Left lung (tissue), 10 donors: ENCODE data around the gene HSPA12A. TPM values are rescaled to one million over a fixed set of nuclear protein-coding genes. Genes with fewer than 3 reads are reported as not detected.

Experiments used
- ATAC-seq: fragments of 200-7000 bp; cut with Tn5 transposase; one replicate; pipeline ENCODE4 v1.9.1; 2020; ENCODE audit warnings: moderate library complexity
- DNase-seq, 4 donors: peaks; one replicate each; pipeline ENCODE4 v3.0.0-alpha.2; 2013 to 2020
- H3K27ac ChIP-seq, 2 donors: fragments of 200-600 bp; sonication (generic) in 1 of 2; one replicate each; pipeline versions ENCODE4 v1.5.0 to v1.8.0; 2020 to 2021
- H3K27me3 ChIP-seq, 2 donors: fragments of 200-600 bp; sonication (generic) in 1 of 2; one replicate each; pipeline versions ENCODE4 v1.5.0 to v1.8.0; 2020 to 2021
- H3K36me3 ChIP-seq, 2 donors: fragments of 200-600 bp; sonication (generic) in 1 of 2; one replicate each; pipeline versions ENCODE4 v1.5.0 to v1.8.0; 2020 to 2021
- H3K4me1 ChIP-seq, 2 donors: fragments of 200-600 bp; one replicate each; pipeline ENCODE4 v1.8.0; 2021
- H3K4me3 ChIP-seq, 2 donors: fragments of 200-600 bp; sonication (generic) in 1 of 2; one replicate each; pipeline versions ENCODE4 v1.5.0 to v1.8.0; 2020 to 2021; ENCODE audit warnings: mild to moderate bottlenecking in 1 of 2
- H3K9me3 ChIP-seq, 2 donors: fragments of 200-600 bp; sonication (generic) in 1 of 2; one replicate each; pipeline versions ENCODE4 v1.5.0 to v1.8.0; 2020 to 2021
- intact Hi-C, 2 donors: fragments of 100-400 bp; cut with DNase I; formaldehyde crosslinking; loops; one replicate each; pipeline versions ENCODE4 v1.11.2 to v1.14.2; 2022
- polyA plus RNA-seq, 6 donors: library from polyadenylated mRNA; unstranded; fragments of 120-200 nt; gene quantifications; one replicate each; pipeline ENCODE4 v1.2.1, GENCODE V29; 2013; ENCODE audit not compliant: insufficient read length in 6 of 6
- total RNA-seq, 2 donors: library from RNA; stranded (reverse); fragmentation: NEBNext Ultra II Directional; extraction: Animal tissue kit (Norgen Biotek cat#: 25700); gene quantifications; one replicate each; pipeline ENCODE4 v1.2.1, GENCODE V29; 2021
- TF ChIP-seq, protein P1 (sequence below), 2 donors: fragments of 200-600 bp; sonication (generic) in 1 of 2; IDR thresholded peaks; one replicate each; pipeline versions ENCODE4 v1.5.0 to v1.8.0; 2021; ENCODE audit warnings: antibody characterized with exemption in 2 of 2
- donor health status: DM: no; HTN: yes; CAD: no.
- donor health status: DM: no; HTN: no; CAD: no.

The HSPA12A gene
- total and polyA plus RNA-seq, 8 donors: 9.1 to 13.5 (median 12.0) TPM

DNA sequence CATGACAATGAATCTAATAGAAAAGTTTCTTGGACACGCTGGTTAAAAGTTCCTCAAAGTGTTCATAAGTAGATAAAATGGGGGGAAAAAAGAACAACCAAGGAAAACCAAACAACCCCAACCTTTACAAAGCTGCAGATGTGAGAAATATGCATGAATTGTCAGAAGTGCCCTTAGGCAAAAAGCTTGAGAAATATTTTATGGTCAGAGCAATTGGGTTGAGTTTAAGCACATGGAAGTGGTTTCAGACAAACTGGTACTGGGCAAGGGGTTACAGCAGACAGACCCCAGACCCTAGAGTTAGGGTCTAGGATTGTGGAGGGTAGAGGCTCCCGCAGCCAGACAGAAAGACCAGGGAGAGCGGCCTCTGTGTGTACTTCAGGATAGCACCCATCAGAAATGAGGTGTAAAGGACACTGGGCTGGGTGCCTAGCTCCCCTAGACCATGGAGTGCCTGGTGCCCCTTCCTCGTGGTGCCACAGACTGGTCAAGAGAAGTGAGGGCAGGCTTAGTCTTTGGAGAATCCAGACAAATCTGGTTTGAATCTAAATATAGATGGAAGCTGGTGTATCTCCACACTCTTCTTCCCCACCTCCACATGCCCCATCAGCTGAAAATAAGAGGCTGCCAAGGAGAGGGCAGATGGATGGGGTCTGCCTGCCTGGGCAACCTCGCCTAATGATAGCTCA is 84.4 kb downstream of the HSPA12A start:
- no peak for DNase-seq
- ATAC-seq: no peak
- Histone ChIP-seq H3K9me3 (no peaks in the 10 kb centered on the region), H3K4me3 (no peak overlapping the region), H3K27ac (no peak overlapping the region), H3K4me1 (no peaks in the 10 kb centered on the region), H3K27me3 (peaks cover 0 to 10% of the 10 kb centered on the region in 2 donors), H3K36me3 (no peaks in the 10 kb centered on the region)
- intact Hi-C loops: no loop called here
- TF ChIP-seq, protein P1, sequence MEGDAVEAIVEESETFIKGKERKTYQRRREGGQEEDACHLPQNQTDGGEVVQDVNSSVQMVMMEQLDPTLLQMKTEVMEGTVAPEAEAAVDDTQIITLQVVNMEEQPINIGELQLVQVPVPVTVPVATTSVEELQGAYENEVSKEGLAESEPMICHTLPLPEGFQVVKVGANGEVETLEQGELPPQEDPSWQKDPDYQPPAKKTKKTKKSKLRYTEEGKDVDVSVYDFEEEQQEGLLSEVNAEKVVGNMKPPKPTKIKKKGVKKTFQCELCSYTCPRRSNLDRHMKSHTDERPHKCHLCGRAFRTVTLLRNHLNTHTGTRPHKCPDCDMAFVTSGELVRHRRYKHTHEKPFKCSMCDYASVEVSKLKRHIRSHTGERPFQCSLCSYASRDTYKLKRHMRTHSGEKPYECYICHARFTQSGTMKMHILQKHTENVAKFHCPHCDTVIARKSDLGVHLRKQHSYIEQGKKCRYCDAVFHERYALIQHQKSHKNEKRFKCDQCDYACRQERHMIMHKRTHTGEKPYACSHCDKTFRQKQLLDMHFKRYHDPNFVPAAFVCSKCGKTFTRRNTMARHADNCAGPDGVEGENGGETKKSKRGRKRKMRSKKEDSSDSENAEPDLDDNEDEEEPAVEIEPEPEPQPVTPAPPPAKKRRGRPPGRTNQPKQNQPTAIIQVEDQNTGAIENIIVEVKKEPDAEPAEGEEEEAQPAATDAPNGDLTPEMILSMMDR (IDR thresholded peaks at IDR 0.05): no peak

DNA sequence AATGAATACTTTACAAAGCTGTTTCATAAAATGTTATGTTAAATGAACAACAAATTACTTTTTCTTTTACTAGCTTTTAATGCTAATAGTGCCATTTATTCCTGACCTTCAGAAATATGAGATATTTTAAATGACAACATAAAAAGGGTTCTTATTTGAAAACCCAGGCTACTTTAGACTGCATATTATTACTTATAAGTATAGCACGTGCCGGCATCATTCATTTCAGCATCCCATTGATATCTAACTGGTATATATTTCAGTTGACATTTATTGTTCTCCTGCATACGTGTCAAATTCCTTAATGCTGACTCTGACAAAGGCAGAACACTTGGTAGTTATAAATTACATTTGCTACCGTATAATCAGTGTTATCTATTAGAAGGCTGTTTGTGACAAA is 86.3 kb downstream of the HSPA12A start:
- Histone ChIP-seq H3K27ac (no peak overlapping the region), H3K36me3 (no peaks in the 10 kb centered on the region), H3K4me1 (no peaks in the 10 kb centered on the region), H3K27me3 (peaks cover 0 to 10% of the 10 kb centered on the region in 2 donors), H3K9me3 (no peaks in the 10 kb centered on the region), H3K4me3 (no peak overlapping the region)
- ATAC-seq (no peak), DNase-seq (no peak)
- intact Hi-C loops: no loop called here
- TF ChIP-seq, protein P1 (IDR thresholded peaks at IDR 0.05): no peak

DNA sequence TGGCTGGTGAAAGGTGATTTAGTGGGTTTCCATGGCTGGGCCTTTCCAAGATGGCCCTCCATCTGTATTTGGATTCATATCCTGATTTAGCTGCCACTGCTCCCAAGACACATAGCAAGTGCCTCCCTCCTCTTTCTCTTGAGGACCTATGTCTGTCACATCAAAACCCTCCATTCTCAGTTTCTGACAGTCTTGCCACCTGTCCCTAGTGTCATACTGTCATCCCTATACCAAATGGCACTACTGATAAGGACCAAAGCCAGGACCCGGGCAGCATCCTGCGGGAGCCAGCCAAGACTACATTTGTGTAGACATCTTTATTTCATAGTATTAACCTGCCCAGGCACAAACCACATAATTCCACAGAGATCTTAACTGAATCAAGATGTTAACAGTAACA is 86.8 kb downstream of the HSPA12A start:
- intact Hi-C loops: no loop called here
- Histone ChIP-seq H3K27me3 (peaks cover 0 to 10% of the 10 kb centered on the region in 2 donors), H3K27ac (no peak overlapping the region), H3K4me1 (no peaks in the 10 kb centered on the region), H3K36me3 (no peaks in the 10 kb centered on the region), H3K4me3 (no peak overlapping the region), H3K9me3 (no peaks in the 10 kb centered on the region)
- TF ChIP-seq, protein P1 (IDR thresholded peaks at IDR 0.05): no peak
- ATAC-seq (no peak), DNase-seq (no peak)

DNA sequence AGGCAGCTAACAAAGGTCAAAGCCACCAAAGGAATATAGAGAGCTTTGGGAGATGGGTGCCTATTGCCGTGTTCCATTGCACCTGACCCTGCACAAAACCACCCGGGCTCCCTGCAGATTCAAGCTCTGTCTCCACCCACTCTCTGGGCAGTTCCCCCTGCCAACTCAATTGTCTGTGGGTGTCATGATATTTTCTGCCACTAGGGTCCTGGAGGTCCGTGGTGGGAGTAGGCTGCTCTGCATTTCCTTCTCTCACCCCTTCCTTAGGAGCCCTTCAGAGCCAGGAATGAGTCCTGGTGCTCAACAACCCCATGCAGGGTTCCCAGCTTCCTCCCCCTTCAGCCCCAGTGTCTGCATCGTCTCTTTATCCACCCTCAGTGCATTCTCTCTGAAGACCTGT is 87.5 kb downstream of the HSPA12A start:
- H3K36me3 ChIP-seq: no peaks in the 10 kb centered on the region
- no peak for ATAC-seq
- TF ChIP-seq, protein P1 (IDR thresholded peaks at IDR 0.05): no peak
- DNase-seq: no peak
- H3K4me3 ChIP-seq: no peak overlapping the region
- H3K4me1 ChIP-seq: no peaks in the 10 kb centered on the region
- H3K27ac ChIP-seq: no peak overlapping the region
- H3K27me3 ChIP-seq: peaks cover 0 to 10% of the 10 kb centered on the region in 2 donors
- intact Hi-C loops: no loop called here
- H3K9me3 ChIP-seq: no peaks in the 10 kb centered on the region

DNA sequence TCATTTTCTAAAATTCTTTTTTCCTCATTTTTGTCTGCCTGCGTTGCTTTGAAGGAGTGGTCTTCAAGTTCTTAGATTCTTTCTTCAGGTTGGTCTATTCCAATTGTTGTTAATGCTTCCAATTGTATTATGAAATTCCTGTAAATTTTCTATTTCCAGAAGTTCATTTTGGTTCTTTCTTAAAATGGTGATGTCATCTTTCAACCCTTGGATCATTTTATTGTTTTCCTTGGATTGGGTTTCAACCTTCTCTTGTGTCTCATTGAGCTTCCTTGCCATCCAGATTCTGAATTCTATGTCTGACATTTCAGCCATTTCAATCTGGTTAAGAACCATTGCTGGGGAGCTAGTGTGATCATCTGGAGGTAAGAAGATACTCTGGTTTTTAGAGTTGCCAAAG is 88.5 kb downstream of the HSPA12A start:
- DNase-seq: no peak
- TF ChIP-seq, protein P1 (IDR thresholded peaks at IDR 0.05): no peak
- ATAC-seq: no peak
- H3K27me3 ChIP-seq: peaks cover 0 to 10% of the 10 kb centered on the region in 2 donors
- no peak overlapping the region for H3K4me3 ChIP-seq
- no peaks in the 10 kb centered on the region for H3K36me3 ChIP-seq
- intact Hi-C loops: no loop called here
- no peak overlapping the region for H3K27ac ChIP-seq
- H3K4me1 ChIP-seq: no peaks in the 10 kb centered on the region
- H3K9me3 ChIP-seq: no peaks in the 10 kb centered on the region
